SK-N-SH (cell line): ENCODE results near the gene HSPB2.

ENCODE experiments used
- EP300 ChIP-seq, 2 experiments: IDR thresholded peaks; 2 replicates each; pipeline versions ENCODE4 v1.4.0 to v1.6.1; 2012; ENCODE audit warnings: borderline replicate concordance in 1 of 2, low read depth in 1 of 2, low read length in 1 of 2
- RCOR1 ChIP-seq: fragments of 150-350 bp; IDR thresholded peaks from 2 replicates; pipeline ENCODE4 v1.6.1; 2017; ENCODE audit warnings: antibody characterized with exemption, low read length
- TEAD4 ChIP-seq: IDR thresholded peaks from 2 replicates; pipeline ENCODE4 v1.4.0; 2012; ENCODE audit warnings: mild to moderate bottlenecking, borderline replicate concordance; ENCODE audit not compliant: insufficient read depth
- TF ChIP-seq, protein P1 (sequence below): fragments of 200-600 bp; sonication (generic); IDR thresholded peaks from 2 replicates; pipeline ENCODE4 v1.6.1; 2017; ENCODE audit warnings: antibody characterized with exemption, mild to moderate bottlenecking, moderate library complexity
- TF ChIP-seq, protein P2 (sequence below): IDR thresholded peaks from 2 replicates; pipeline ENCODE4 v1.4.0; 2012; ENCODE audit warnings: low read depth, borderline replicate concordance

DNA sequence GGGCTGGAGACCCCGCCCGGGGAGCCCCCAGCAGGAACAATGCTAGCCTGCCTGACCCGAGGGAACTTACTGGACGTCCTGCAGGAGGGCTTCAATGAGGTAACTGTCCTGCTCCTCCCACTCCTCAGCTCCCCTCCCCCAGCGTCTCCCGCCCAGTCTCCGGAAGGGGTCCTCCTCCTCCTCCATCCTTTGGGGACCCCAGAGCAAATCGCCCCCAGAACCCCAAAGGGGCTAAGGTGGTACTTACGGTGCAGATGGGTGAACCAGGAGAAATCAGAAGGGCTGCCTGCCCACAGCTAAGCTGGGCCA, 24.9 kb downstream of the HSPB2 start:
- TF ChIP-seq EP300 (IDR thresholded peaks at IDR 0.05; ENCODE audit: borderline replicate concordance in 1 of 2, low read depth in 1 of 2, low read length in 1 of 2) (no peak), RCOR1 (no peak), TEAD4 (no peak)
- TF ChIP-seq, protein P1, sequence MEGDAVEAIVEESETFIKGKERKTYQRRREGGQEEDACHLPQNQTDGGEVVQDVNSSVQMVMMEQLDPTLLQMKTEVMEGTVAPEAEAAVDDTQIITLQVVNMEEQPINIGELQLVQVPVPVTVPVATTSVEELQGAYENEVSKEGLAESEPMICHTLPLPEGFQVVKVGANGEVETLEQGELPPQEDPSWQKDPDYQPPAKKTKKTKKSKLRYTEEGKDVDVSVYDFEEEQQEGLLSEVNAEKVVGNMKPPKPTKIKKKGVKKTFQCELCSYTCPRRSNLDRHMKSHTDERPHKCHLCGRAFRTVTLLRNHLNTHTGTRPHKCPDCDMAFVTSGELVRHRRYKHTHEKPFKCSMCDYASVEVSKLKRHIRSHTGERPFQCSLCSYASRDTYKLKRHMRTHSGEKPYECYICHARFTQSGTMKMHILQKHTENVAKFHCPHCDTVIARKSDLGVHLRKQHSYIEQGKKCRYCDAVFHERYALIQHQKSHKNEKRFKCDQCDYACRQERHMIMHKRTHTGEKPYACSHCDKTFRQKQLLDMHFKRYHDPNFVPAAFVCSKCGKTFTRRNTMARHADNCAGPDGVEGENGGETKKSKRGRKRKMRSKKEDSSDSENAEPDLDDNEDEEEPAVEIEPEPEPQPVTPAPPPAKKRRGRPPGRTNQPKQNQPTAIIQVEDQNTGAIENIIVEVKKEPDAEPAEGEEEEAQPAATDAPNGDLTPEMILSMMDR = no peak
- TF ChIP-seq, protein P2, sequence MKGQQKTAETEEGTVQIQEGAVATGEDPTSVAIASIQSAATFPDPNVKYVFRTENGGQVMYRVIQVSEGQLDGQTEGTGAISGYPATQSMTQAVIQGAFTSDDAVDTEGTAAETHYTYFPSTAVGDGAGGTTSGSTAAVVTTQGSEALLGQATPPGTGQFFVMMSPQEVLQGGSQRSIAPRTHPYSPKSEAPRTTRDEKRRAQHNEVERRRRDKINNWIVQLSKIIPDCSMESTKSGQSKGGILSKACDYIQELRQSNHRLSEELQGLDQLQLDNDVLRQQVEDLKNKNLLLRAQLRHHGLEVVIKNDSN = no peak
